Activated CD8-positive, alpha-beta T cell treated with anti-CD3 and anti-CD28 coated beads for 36 hours (primary cell): ENCODE measurements around the gene ASPSCR1. TPM values are rescaled to one million over a fixed set of nuclear protein-coding genes. Genes with fewer than 3 reads are reported as not detected.

Source experiments
- ATAC-seq: fragments of 200-7000 bp; cut with Tn5 transposase; one replicate; pipeline ENCODE4 v1.10.0; 2021; ENCODE audit warnings: mild to moderate bottlenecking, moderate library complexity
- CTCF ChIA-PET: fragments of 350-600 bp; sonication (Branson Sonifier 250); formaldehyde crosslinking; loops from one replicate; lab custom pipeline; 2021; ENCODE audit warnings: antibody characterized with exemption; lab: Charles Lee
- POLR2A ChIA-PET: fragments of 350-600 bp; sonication (Branson Sonifier 250); formaldehyde crosslinking; loops from one replicate; lab custom pipeline; 2021; ENCODE audit warnings: antibody characterized with exemption; lab: Charles Lee
- DNase-seq: peaks from one replicate; pipeline ENCODE4 v3.0.0-alpha.2; 2020
- H3K27ac Mint-ChIP-seq: one replicate; pipeline ENCODE4 v1.8.0; 2021; ENCODE audit warnings: mild to moderate bottlenecking, mixed read lengths
- H3K27me3 Mint-ChIP-seq: one replicate; pipeline ENCODE4 v1.8.0; 2021; ENCODE audit warnings: mixed read lengths
- H3K36me3 Mint-ChIP-seq: one replicate; pipeline ENCODE4 v1.8.0; 2021; ENCODE audit warnings: low read depth, mixed read lengths
- H3K4me1 Mint-ChIP-seq: one replicate; pipeline ENCODE4 v1.8.0; 2021; ENCODE audit warnings: low read depth, mixed read lengths
- H3K4me3 Mint-ChIP-seq: one replicate; pipeline ENCODE4 v1.8.0; 2021; ENCODE audit warnings: mild to moderate bottlenecking, moderate library complexity, mixed read lengths
- H3K9me3 Mint-ChIP-seq: one replicate; pipeline ENCODE4 v1.8.0; 2021; ENCODE audit warnings: mixed read lengths
- intact Hi-C: fragments of 100-400 bp; cut with micrococcal nuclease; formaldehyde crosslinking; loops from one replicate; pipeline ENCODE4 v1.10.0; 2022
- total RNA-seq, 2 experiments: library from RNA; stranded (reverse); gene quantifications; one replicate each; pipeline ENCODE4 v1.2.3, GENCODE V29; 2021
- TF ChIP-seq, protein P1 (sequence below): fragments of 200-600 bp; IDR thresholded peaks from one replicate; pipeline ENCODE4 v1.8.0; 2022; ENCODE audit warnings: antibody characterized with exemption, mild to moderate bottlenecking

Gene ASPSCR1
- total RNA-seq, 2 experiments from 2014 or later, result 18.7 to 24.5 TPM

DNA sequence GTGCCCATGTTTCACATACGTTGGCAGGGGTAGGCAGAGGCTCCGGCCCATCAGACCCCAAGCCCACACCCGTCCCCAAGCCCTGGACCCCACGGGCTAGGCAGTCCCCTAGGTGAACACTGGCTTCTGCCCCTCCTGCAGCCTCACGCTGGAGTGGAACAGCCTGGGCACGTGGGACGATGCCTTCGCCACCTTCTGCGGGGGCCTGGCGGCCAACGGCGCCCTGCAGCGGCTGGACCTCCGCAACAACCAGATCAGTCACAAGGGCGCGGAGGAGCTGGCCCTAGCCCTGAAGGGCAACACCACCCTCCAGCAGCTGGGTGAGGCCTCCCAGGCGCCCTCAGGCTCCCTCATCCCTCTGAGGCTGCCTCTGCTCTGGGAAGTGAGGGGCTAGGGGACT is 47.4 kb downstream of the ASPSCR1 start:
- no peak overlapping the region for H3K27ac Mint-ChIP-seq
- intact Hi-C loops, result loop anchor here (5.0 to 10.0 kb wide), 2 partner anchors 68 to 130 kb away; no protein-coding TSS in a partner anchor
- POLR2A ChIA-PET, result no interaction called here
- CTCF ChIA-PET, result interaction anchor here (1.5 kb wide), 1 partner anchor 13 kb away, joined by 6 read pairs; the partner anchor contains the start of gene DCXR
- peaks cover 16% of the 10 kb centered on the region for H3K4me1 Mint-ChIP-seq
- no peak for DNase-seq
- no peak for ATAC-seq
- H3K27me3 Mint-ChIP-seq, result no peaks in the 10 kb centered on the region
- H3K4me3 Mint-ChIP-seq, result no peak overlapping the region
- TF ChIP-seq, protein P1, sequence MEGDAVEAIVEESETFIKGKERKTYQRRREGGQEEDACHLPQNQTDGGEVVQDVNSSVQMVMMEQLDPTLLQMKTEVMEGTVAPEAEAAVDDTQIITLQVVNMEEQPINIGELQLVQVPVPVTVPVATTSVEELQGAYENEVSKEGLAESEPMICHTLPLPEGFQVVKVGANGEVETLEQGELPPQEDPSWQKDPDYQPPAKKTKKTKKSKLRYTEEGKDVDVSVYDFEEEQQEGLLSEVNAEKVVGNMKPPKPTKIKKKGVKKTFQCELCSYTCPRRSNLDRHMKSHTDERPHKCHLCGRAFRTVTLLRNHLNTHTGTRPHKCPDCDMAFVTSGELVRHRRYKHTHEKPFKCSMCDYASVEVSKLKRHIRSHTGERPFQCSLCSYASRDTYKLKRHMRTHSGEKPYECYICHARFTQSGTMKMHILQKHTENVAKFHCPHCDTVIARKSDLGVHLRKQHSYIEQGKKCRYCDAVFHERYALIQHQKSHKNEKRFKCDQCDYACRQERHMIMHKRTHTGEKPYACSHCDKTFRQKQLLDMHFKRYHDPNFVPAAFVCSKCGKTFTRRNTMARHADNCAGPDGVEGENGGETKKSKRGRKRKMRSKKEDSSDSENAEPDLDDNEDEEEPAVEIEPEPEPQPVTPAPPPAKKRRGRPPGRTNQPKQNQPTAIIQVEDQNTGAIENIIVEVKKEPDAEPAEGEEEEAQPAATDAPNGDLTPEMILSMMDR, result no peak
- H3K36me3 Mint-ChIP-seq, result peaks cover 2% of the 10 kb centered on the region
- no peaks in the 10 kb centered on the region for H3K9me3 Mint-ChIP-seq

DNA sequence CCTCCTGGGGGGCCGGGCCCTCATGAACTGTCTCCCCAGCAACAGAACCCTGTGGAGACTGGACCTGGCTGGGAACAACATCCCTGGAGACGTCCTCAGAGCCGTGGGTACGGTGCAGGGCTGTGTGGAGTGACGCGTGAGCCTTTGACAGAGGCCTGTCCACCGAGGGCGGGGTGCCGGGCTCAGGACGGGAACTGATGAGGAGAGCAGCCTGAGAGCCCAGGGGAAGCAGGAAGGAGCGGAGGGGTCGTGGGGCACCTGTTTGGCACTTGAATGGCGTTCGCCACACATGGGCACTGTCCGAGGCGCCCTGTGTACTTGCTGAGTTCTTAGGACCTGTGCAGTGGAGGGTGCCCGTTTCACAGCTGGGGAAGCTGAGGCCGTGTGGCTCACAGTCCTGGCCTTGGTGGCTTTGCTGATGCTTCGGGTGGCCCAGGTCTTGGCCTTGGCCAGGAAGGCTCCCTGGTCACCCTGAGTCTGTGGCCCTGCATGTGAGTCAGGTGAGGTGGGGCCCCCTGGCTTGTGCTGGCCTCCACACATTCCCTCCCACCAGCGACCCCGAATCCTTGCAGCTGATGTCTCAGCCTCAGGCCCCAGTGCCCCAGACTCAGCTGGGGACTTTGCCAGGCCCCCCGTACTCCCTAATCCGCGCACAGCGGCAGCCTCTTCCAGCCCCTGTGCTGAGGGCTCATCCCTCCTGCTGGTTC is 48.1 kb downstream of the ASPSCR1 start:
- ChIA-PET POLR2A (interaction anchor here (1.7 kb wide), 1 partner anchor 10 kb away, joined by 6 read pairs; no protein-coding TSS in a partner anchor), CTCF (interaction anchor here (1.0 to 1.9 kb wide), 2 partner anchors 12 to 66 kb away, joined by 3 to 7 read pairs; partner anchors contain the start of gene DCXR)
- Mint-ChIP-seq H3K27ac (no peak overlapping the region), H3K27me3 (no peaks in the 10 kb centered on the region), H3K4me3 (no peak overlapping the region), H3K9me3 (no peaks in the 10 kb centered on the region), H3K4me1 (peaks cover 18% of the 10 kb centered on the region), H3K36me3 (peaks cover 2% of the 10 kb centered on the region)
- no peak for DNase-seq
- no peak for ATAC-seq
- TF ChIP-seq, protein P1, result no peak
- intact Hi-C loops, result loop anchor here (10.0 kb wide), 1 partner anchor 129 kb away; no protein-coding TSS in a partner anchor

DNA sequence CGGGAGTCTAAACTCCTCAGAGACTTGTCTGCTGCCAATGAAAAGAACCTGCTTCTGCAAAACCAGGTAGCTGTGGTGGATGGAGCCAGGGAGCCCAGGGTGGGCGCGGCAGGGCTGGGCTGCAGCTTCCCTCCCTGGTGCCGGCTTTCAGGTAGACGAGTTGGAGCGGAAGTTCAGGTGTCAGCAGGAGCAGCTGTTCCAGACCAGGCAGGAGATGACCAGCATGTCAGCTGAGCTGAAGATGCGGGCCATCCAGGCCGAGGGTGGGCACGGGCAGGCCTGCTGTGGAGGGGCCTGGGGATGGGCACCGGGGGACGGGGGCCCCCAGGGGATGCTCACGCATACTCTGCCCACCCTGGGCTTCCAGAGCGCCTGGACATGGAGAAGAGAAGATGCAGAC is 50.8 kb downstream of the ASPSCR1 start:
- no peak overlapping the region for H3K27ac Mint-ChIP-seq
- H3K36me3 Mint-ChIP-seq, result no peaks in the 10 kb centered on the region
- H3K27me3 Mint-ChIP-seq, result no peaks in the 10 kb centered on the region
- POLR2A ChIA-PET, result interaction anchor here (0.9 kb wide), 1 partner anchor 325 kb away, joined by 3 read pairs; the partner anchor contains the start of gene MRPL12
- intact Hi-C loops, result loop anchor here (10.0 kb wide), 1 partner anchor 127 kb away; no protein-coding TSS in a partner anchor
- ATAC-seq, result no peak
- peaks cover 11% of the 10 kb centered on the region for H3K4me1 Mint-ChIP-seq
- no peaks in the 10 kb centered on the region for H3K9me3 Mint-ChIP-seq
- CTCF ChIA-PET, result interaction anchor here (0.9 to 2.4 kb wide), 4 partner anchors 9 to 126 kb away, joined by 3 to 6 read pairs (median 4); partner anchors contain the start of gene DCXR
- no peak overlapping the region for H3K4me3 Mint-ChIP-seq
- no peak for DNase-seq
- TF ChIP-seq, protein P1, result no peak

DNA sequence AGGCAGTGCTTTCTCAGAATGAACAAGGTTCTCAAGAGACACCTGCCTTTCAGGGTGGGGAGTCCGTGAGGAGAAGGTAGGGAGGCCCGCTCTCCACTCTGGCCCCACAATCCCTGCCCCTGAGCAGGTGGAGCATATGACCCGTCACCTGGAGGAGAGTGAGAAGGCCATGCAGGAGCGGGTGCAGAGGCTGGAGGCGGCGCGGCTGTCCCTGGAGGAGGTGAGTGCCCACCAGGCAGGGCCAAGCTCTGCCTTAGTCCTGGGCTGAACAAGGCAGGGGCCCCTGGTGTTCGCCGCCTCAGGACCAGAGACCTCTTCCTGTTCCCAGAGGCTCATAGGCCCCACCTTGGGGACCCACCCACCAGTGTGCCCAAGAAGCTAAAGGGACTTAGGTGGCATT is 51.5 kb downstream of the ASPSCR1 start:
- no peaks in the 10 kb centered on the region for H3K27me3 Mint-ChIP-seq
- H3K4me1 Mint-ChIP-seq, result peaks cover 10% of the 10 kb centered on the region
- H3K36me3 Mint-ChIP-seq, result no peaks in the 10 kb centered on the region
- TF ChIP-seq, protein P1, result no peak
- ATAC-seq (no peak), DNase-seq (no peak)
- no peak overlapping the region for H3K27ac Mint-ChIP-seq
- ChIA-PET POLR2A (interaction anchor here (0.9 kb wide), 1 partner anchor 92 kb away, joined by 3 read pairs; no protein-coding TSS in a partner anchor), CTCF (interaction anchor here (0.8 to 3.8 kb wide), 9 partner anchors 8 to 78 kb away, joined by 3 to 28 read pairs (median 10); partner anchors contain the start of genes DUS1L and FASN)
- H3K9me3 Mint-ChIP-seq, result no peaks in the 10 kb centered on the region
- H3K4me3 Mint-ChIP-seq, result no peak overlapping the region
- intact Hi-C loops, result loop anchor here (10.0 kb wide), 1 partner anchor 126 kb away; no protein-coding TSS in a partner anchor
